K562 (cell line): ENCODE measurements around the gene DOK4. TPM values are rescaled to one million over a fixed set of nuclear protein-coding genes. Genes with fewer than 3 reads are reported as not detected.

ENCODE experiments used
- ATAC-seq: fragments of 200-7000 bp; cut with Tn5 transposase; 3 replicates; pipeline ENCODE4 v1.9.1; 2020; ENCODE audit warnings: moderate library complexity
- BruUV-seq: library from RNA; stranded (reverse); fragments of 400-500 nt; replicated peaks from 2 replicates; lab custom pipeline; 2021; lab: Mats Ljungman, UMichigan
- CTCF ChIA-PET: fragments of 300-600 bp; formaldehyde crosslinking; extraction: SDS; loops from one replicate; lab custom pipeline; 2021; ENCODE audit warnings: low intra/inter-chr PET ratio; lab: Yijun Ruan, JAX
- POLR2A ChIA-PET: fragments of 300-600, 350-650 bp; sonication (Branson Sonifier 250); formaldehyde crosslinking; extraction: SDS; loops from one replicate; lab custom pipeline; 2021; ENCODE audit warnings: antibody characterized with exemption, inconsistent platforms; lab: Yijun Ruan, JAX
- DNase-seq, 4 experiments: peaks; one replicate each; pipeline versions ENCODE4 v3.0.0 to v3.0.0-alpha.2; 2011 to 2018; ENCODE audit warnings: low spot score in 3 of 4, mixed read lengths in 3 of 4; ENCODE audit errors: extremely low read depth in 1 of 4
- FAIRE-seq: peaks from 2 replicates; lab custom pipeline; 2011; peaks lifted over from hg19 to GRCh38; lab: Jason Lieb, UNC
- H2AFZ ChIP-seq: 2 replicates; pipeline ENCODE4 v1.6.0; 2011; ENCODE audit warnings: low read depth, low read length, control low read depth, inconsistent platforms
- H3K27ac ChIP-seq: fragments of 200-600 bp; 3 replicates; pipeline ENCODE4 v1.8.0; 2011; ENCODE audit warnings: low read depth, mild to moderate bottlenecking, control low read depth, inconsistent platforms, low read length, moderate library complexity, mixed read lengths; ENCODE audit errors: extremely low read depth
- H3K27me3 ChIP-seq, 2 experiments: fragments of 300-600 bp in 1 of 2; 2 replicates in 1 of 2; 3 replicates in 1 of 2; pipeline versions ENCODE4 v1.6.0 to v1.8.0; 2011; ENCODE audit warnings: inconsistent platforms in 2 of 2, low read length in 2 of 2, mild to moderate bottlenecking in 1 of 2, mixed read lengths in 1 of 2, moderate library complexity in 1 of 2; ENCODE audit not compliant: control insufficient read depth in 2 of 2, insufficient read depth in 2 of 2
- H3K36me3 ChIP-seq: fragments of 300-600 bp; 3 replicates; pipeline ENCODE4 v1.8.0; 2011; ENCODE audit warnings: mild to moderate bottlenecking, low read length, inconsistent platforms; ENCODE audit not compliant: control insufficient read depth, insufficient read depth
- H3K4me1 ChIP-seq, 2 experiments: fragments of 200-600 bp in 1 of 2; replicated peaks in 1 of 2; 2 replicates in 1 of 2; 3 replicates in 1 of 2; pipeline versions ENCODE4 v1.5.1 to v1.8.0; 2011; ENCODE audit warnings: inconsistent platforms in 2 of 2, low read length in 2 of 2, mild to moderate bottlenecking in 1 of 2, mixed read lengths in 1 of 2, moderate library complexity in 1 of 2; ENCODE audit not compliant: control insufficient read depth in 2 of 2, insufficient read depth in 2 of 2
- H3K4me2 ChIP-seq: 2 replicates; pipeline ENCODE4 v1.6.1; 2011; ENCODE audit warnings: low read length, control low read depth, inconsistent platforms, mixed read lengths; ENCODE audit not compliant: insufficient read depth
- H3K4me3 ChIP-seq: fragments of 200-600 bp; sonication (generic), shearing (Covaris generic); 2 replicates; pipeline ENCODE4 v1.5.1; 2016; ENCODE audit warnings: control low read depth, inconsistent platforms
- H3K79me2 ChIP-seq: fragments of 200-600 bp; 3 replicates; pipeline ENCODE4 v1.8.0; 2011; ENCODE audit warnings: low read length, inconsistent platforms; ENCODE audit not compliant: control insufficient read depth, insufficient read depth
- H3K9ac ChIP-seq, 2 experiments: 2 replicates each; pipeline versions ENCODE4 v1.6.0 to v1.6.1; 2011; ENCODE audit warnings: low read depth in 2 of 2, low read length in 2 of 2, control low read depth in 1 of 2, inconsistent platforms in 1 of 2, mild to moderate bottlenecking in 1 of 2, mixed read lengths in 1 of 2; ENCODE audit not compliant: insufficient read depth in 1 of 2
- H3K9me1 ChIP-seq: one replicate; pipeline ENCODE4 v1.6.0; 2011; ENCODE audit warnings: inconsistent platforms, mild to moderate bottlenecking, low read length, moderate library complexity; ENCODE audit not compliant: control insufficient read depth, insufficient read depth
- H3K9me3 ChIP-seq: replicated peaks from 2 replicates; pipeline ENCODE4 v1.5.1; 2011; ENCODE audit warnings: low read depth, low read length, inconsistent platforms; ENCODE audit not compliant: control insufficient read depth, insufficient read depth
- H4K20me1 ChIP-seq: replicated peaks from 2 replicates; pipeline ENCODE4 v1.6.1; 2011; ENCODE audit warnings: low read length, inconsistent platforms, mixed read lengths; ENCODE audit not compliant: control insufficient read depth, insufficient read depth
- ARID1B ChIP-seq: fragments of 450-650 bp; IDR thresholded peaks from 2 replicates; pipeline ENCODE4 v1.6.1; 2016; ENCODE audit warnings: antibody characterized with exemption, mild to moderate bottlenecking, inconsistent platforms
- BMI1 ChIP-seq: fragments of 150-350 bp; IDR thresholded peaks from 2 replicates; pipeline ENCODE4 v1.6.1; 2014; ENCODE audit warnings: low read length
- CBX2 ChIP-seq: fragments of 200-600 bp; sonication (generic); IDR thresholded peaks from one replicate; pipeline ENCODE4 v1.6.1; 2012; ENCODE audit warnings: mild to moderate bottlenecking, low read length, inconsistent platforms; ENCODE audit not compliant: insufficient read depth, poor library complexity, severe bottlenecking
- DACH1 ChIP-seq: fragments of 450-650 bp; IDR thresholded peaks from 2 replicates; pipeline ENCODE4 v1.6.1; 2018; ENCODE audit not compliant: partially characterized antibody
- E2F3 ChIP-seq: fragments of 250-450 bp; sonication (Bioruptor Pico); IDR thresholded peaks from 2 replicates; pipeline ENCODE4 v1.4.0; 2020; ENCODE audit warnings: mild to moderate bottlenecking
- KAT2B ChIP-seq: IDR thresholded peaks from one replicate; pipeline ENCODE4 v1.6.1; 2012; ENCODE audit warnings: low read depth, mild to moderate bottlenecking, control low read depth, inconsistent platforms, low read length, moderate library complexity
- RAD21 ChIP-seq, 2 experiments: fragments of 250-450 bp in 1 of 2; fragments of 450-650 bp in 1 of 2; sonication (Bioruptor Pico) in 1 of 2; formaldehyde crosslinking in 1 of 2; IDR thresholded peaks in 1 of 2; conservative IDR thresholded peaks in 1 of 2; 2 replicates each; pipeline versions ENCODE4 v1.4.0 to v1.8.0; 2020 to 2022; ENCODE audit warnings: mild to moderate bottlenecking in 2 of 2, moderate library complexity in 1 of 2
- SMAD1 ChIP-seq: fragments of 150-350 bp; IDR thresholded peaks from 2 replicates; pipeline ENCODE4 v1.6.1; 2014; ENCODE audit warnings: low read length, low read depth; ENCODE audit not compliant: partially characterized antibody
- TSC22D4 ChIP-seq: fragments of 450-650 bp; IDR thresholded peaks from 2 replicates; pipeline ENCODE4 v1.6.1; 2016; ENCODE audit warnings: missing genetic modification characterization, missing biosample characterization, control low read depth
- U2AF1 ChIP-seq: fragments of 200-400 bp; formaldehyde crosslinking; optimal IDR thresholded peaks from 2 replicates; pipeline ENCODE3; 2017; ENCODE audit warnings: mild to moderate bottlenecking, low read depth, low read length, moderate library complexity
- ZNF175 ChIP-seq: fragments of 200-800 bp; sonication (Bioruptor generic); IDR thresholded peaks from 2 replicates; pipeline ENCODE4 v1.6.1; 2016; ENCODE audit warnings: low read depth, mild to moderate bottlenecking, missing genetic modification characterization, missing compliant biosample characterization
- ZNF24 ChIP-seq: fragments of 450-650 bp; IDR thresholded peaks from 2 replicates; pipeline ENCODE4 v1.6.1; 2016
- ZNF717 ChIP-seq: fragments of 250-450 bp; sonication (Bioruptor Pico); IDR thresholded peaks from 2 replicates; pipeline ENCODE4 v1.5.0; 2021
- ZNF76 ChIP-seq: fragments of 250-450 bp; sonication (Bioruptor Pico); IDR thresholded peaks from 2 replicates; pipeline ENCODE4 v1.4.0; 2020; ENCODE audit warnings: mild to moderate bottlenecking, moderate library complexity, borderline replicate concordance
- WGBS: fragments of 100-300 bp; shearing (Covaris generic); methylation state at CpG from one replicate; pipeline ENCODE4 v1.1.6; 2016; ENCODE audit warnings: low coverage, mixed read lengths; ENCODE audit not compliant: insufficient coverage; ENCODE audit errors: missing lambda C conversion rate; 5-methylcytosine and 5-hydroxymethylcytosine counted together
- in situ Hi-C: fragments of 300-500 bp; cut with MboI; formaldehyde crosslinking; loops from 4 replicates; pipeline ENCODE4 v1.15.0; 2018; ENCODE audit warnings: inconsistent platforms, mixed read lengths
- intact Hi-C: fragments of 100-400 bp; cut with micrococcal nuclease; formaldehyde crosslinking; loops from 2 replicates; pipeline ENCODE4 v1.14.2; 2022
- polyA plus RNA-seq, 8 experiments: library from polyadenylated mRNA; depleted of rRNA in 4 of 8; stranded (reverse) in 5 of 8; unstranded in 3 of 8; fragments of >200 nt; fragmentation: Nextera tagmentation in 2 of 8; fragmentation: Illumina TruSeq in 1 of 8; extraction: Ambion mirVana in 2 of 8; extraction: Trizol in 1 of 8; gene quantifications; 2 replicates each; pipeline versions ENCODE4 v1.2.1 to v1.2.3, GENCODE V29; 2011 to 2014; ENCODE audit warnings: inconsistent platforms in 1 of 8, missing spikeins in 1 of 8
- total RNA-seq, 7 experiments: library from RNA; depleted of rRNA in 6 of 7; stranded (reverse); fragments of >200 nt in 6 of 7; fragmentation: Illumina TruSeq in 2 of 7; extraction: Trizol in 2 of 7; gene quantifications; 2 replicates each; pipeline versions ENCODE4 v1.2.1 to v1.2.3, GENCODE V29; 2011 to 2021; ENCODE audit warnings: low replicate concordance in 1 of 7
- TF ChIP-seq, protein P1 (sequence below): fragments of 250-450 bp; sonication (Bioruptor Pico); IDR thresholded peaks from 2 replicates; pipeline ENCODE4 v1.5.0; 2021; ENCODE audit warnings: mild to moderate bottlenecking, borderline replicate concordance
- TF ChIP-seq, protein P2 (sequence below): sonication (generic); formaldehyde crosslinking; IDR thresholded peaks from 2 replicates; pipeline ENCODE4 v1.8.0; 2022; ENCODE audit warnings: mild to moderate bottlenecking, missing genetic modification reagents
- TF ChIP-seq, protein P3 (sequence below): fragments of 450-650 bp; IDR thresholded peaks from 2 replicates; pipeline ENCODE4 v1.7.0; 2016; ENCODE audit warnings: borderline replicate concordance

Gene DOK4
- total and polyA plus RNA-seq, 9 of the 15 experiments (the other 6 are each of a cell fraction or from before 2014, with no cell fraction given) = 0.10 to 14.4 (median 8.3) TPM

DNA sequence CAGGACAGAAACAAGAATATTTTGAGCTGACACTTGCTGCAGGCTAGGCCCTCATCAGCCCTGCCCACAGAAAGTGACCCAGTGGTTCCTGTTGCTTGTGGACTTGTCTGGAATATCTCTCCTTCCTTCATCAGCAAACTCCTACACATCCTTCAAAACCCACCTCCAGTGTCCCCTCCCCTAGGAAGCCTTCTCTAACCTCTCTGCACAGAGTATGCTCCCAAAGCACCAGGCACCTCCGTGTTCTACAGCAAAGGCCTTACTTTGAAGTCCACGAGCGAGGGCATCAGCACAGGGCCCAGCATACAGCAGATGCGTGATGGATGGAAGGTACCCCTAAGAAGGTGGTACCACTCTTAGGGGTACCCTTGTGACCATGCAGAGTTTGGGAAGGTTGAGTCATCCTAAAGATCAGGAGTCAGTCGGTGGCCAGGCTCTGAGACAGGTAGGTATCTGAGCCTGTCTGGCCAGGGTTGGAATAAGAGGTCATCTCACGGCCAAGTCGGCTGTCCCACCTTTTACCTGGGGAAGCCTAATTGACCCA lies 48.1 kb upstream of the DOK4 start:
- no TSS peak for BruUV-seq
- CTCF ChIA-PET = no interaction called here

More for the DNA sequence above, 48.1 kb upstream of the DOK4 start:
- Histone ChIP-seq H3K9ac (peak overlapping the region in 1 of 2 experiments; percentile 42; a peak in 1 of 4 replicates), H3K4me1 (peaks cover 34 to 53% of the 10 kb centered on the region in 2 experiments), H3K9me1 (no peaks in the 10 kb centered on the region), H3K36me3 (no peaks in the 10 kb centered on the region), H3K4me3 (no peak overlapping the region), H3K79me2 (no peaks in the 10 kb centered on the region), H3K27ac (no peak overlapping the region), H2AFZ (no peak overlapping the region), H3K9me3 (no peaks in the 10 kb centered on the region), H3K4me2 (no peak overlapping the region), H4K20me1 (no peaks in the 10 kb centered on the region), H3K27me3 (no peaks in the 10 kb centered on the region; a peak in 1 of 5 replicates)
- POLR2A ChIA-PET = no interaction called here
- intact Hi-C loops = no loop called here
- no peak for TF ChIP-seq DACH1
- TF ChIP-seq ARID1B = no peak
- TF ChIP-seq E2F3 (CRISPR knock-in tag) = no peak
- no peak for TF ChIP-seq RAD21 (CRISPR knock-in tag; conservative IDR thresholded peaks at IDR 0.05 in 1 of 2, IDR thresholded peaks at IDR 0.05 in 1 of 2)
- no peak for TF ChIP-seq CBX2
- no peak for TF ChIP-seq ZNF175
- no peak for TF ChIP-seq U2AF1
- TF ChIP-seq, protein P1, sequence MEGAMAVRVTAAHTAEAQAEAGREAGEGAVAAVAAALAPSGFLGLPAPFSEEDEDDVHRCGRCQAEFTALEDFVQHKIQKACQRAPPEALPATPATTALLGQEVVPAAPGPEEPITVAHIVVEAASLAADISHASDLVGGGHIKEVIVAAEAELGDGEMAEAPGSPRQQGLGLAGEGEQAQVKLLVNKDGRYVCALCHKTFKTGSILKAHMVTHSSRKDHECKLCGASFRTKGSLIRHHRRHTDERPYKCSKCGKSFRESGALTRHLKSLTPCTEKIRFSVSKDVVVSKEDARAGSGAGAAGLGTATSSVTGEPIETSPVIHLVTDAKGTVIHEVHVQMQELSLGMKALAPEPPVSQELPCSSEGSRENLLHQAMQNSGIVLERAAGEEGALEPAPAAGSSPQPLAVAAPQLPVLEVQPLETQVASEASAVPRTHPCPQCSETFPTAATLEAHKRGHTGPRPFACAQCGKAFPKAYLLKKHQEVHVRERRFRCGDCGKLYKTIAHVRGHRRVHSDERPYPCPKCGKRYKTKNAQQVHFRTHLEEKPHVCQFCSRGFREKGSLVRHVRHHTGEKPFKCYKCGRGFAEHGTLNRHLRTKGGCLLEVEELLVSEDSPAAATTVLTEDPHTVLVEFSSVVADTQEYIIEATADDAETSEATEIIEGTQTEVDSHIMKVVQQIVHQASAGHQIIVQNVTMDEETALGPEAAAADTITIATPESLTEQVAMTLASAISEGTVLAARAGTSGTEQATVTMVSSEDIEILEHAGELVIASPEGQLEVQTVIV (CRISPR knock-in tag) = no peak
- no peak for TF ChIP-seq ZNF76 (CRISPR knock-in tag)
- TF ChIP-seq, protein P2, sequence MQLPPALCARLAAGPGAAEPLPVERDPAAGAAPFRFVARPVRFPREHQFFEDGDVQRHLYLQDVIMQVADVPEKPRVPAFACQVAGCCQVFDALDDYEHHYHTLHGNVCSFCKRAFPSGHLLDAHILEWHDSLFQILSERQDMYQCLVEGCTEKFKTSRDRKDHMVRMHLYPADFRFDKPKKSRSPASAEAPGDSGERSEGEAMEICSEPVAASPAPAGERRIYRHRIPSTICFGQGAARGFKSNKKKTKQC (CRISPR knock-in tag) = no peak
- no peak for TF ChIP-seq ZNF717 (CRISPR knock-in tag)
- no peak for TF ChIP-seq KAT2B
- no peak for TF ChIP-seq TSC22D4
- no peak for TF ChIP-seq BMI1
- no peak for TF ChIP-seq ZNF24
- no peak for TF ChIP-seq SMAD1
- TF ChIP-seq, protein P3, sequence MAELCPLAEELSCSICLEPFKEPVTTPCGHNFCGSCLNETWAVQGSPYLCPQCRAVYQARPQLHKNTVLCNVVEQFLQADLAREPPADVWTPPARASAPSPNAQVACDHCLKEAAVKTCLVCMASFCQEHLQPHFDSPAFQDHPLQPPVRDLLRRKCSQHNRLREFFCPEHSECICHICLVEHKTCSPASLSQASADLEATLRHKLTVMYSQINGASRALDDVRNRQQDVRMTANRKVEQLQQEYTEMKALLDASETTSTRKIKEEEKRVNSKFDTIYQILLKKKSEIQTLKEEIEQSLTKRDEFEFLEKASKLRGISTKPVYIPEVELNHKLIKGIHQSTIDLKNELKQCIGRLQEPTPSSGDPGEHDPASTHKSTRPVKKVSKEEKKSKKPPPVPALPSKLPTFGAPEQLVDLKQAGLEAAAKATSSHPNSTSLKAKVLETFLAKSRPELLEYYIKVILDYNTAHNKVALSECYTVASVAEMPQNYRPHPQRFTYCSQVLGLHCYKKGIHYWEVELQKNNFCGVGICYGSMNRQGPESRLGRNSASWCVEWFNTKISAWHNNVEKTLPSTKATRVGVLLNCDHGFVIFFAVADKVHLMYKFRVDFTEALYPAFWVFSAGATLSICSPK = no peak
- in situ Hi-C loops = no loop called here
- ATAC-seq (no peak), FAIRE-seq (no peak), DNase-seq (no peak)
- 76% methylated on average over 7 of the region's 7 CpGs for WGBS
